Thyroid gland (tissue), 4 donors: ENCODE data around the gene UCKL1. TPM values are rescaled to one million over a fixed set of nuclear protein-coding genes. Genes with fewer than 3 reads are reported as not detected.
A peak's percentile ranks its signal among the peaks of the same experiment; 100 is the strongest.

Experiments used
- DNase-seq, 2 donors: peaks; one replicate each; pipeline ENCODE4 v3.0.0-alpha.2; 2019
- H3K27ac ChIP-seq, 3 donors: fragments of 200-600 bp; sonication (generic); 1 replicate in 2 of 3; 2 replicates in 1 of 3; pipeline ENCODE4 v1.5.1; 2016 to 2019; ENCODE audit warnings: mild to moderate bottlenecking in 1 of 3, moderate library complexity in 1 of 3
- H3K27me3 ChIP-seq: fragments of 200-600 bp; sonication (generic); one replicate; pipeline ENCODE4 v1.5.1; 2019
- H3K36me3 ChIP-seq, 2 donors: fragments of 200-600 bp; sonication (generic); one replicate each; pipeline ENCODE4 v1.5.1; 2016 to 2019
- H3K4me1 ChIP-seq, 2 donors: fragments of 200-600 bp; sonication (generic); one replicate each; pipeline ENCODE4 v1.5.1; 2017 to 2019
- H3K4me3 ChIP-seq, 3 donors: fragments of 200-600 bp; sonication (generic); replicated peaks in 1 of 3; 1 replicate in 2 of 3; 2 replicates in 1 of 3; pipeline ENCODE4 v1.5.1; 2016; ENCODE audit warnings: mild to moderate bottlenecking in 1 of 3
- H3K9me3 ChIP-seq: fragments of 200-600 bp; sonication (generic); one replicate; pipeline ENCODE4 v1.5.1; 2017
- CTCF ChIP-seq, 6 experiments: fragments of 200-600 bp in 3 of 6; fragments of 450-650 bp in 3 of 6; sonication (generic) in 3 of 6; IDR thresholded peaks; one replicate each; pipeline ENCODE4 v1.5.1; 2016 to 2019; ENCODE audit warnings: antibody characterized with exemption in 6 of 6, mild to moderate bottlenecking in 2 of 6, inconsistent platforms in 1 of 6, moderate library complexity in 1 of 6
- POLR2A ChIP-seq, 2 donors: fragments of 450-650 bp; IDR thresholded peaks; one replicate each; pipeline ENCODE4 v1.6.1; 2017; ENCODE audit warnings: antibody characterized with exemption in 2 of 2, mild to moderate bottlenecking in 2 of 2, moderate library complexity in 1 of 2
- WGBS, 2 donors: methylation state at CpG; one replicate each; pipeline ENCODE4 v1.1.5; 2017; 5-methylcytosine and 5-hydroxymethylcytosine counted together
- intact Hi-C: fragments of 100-400 bp; cut with DNase I; formaldehyde crosslinking; loops from one replicate; pipeline ENCODE4 v1.15.1; 2023
- total RNA-seq, 4 donors: library from RNA; depleted of rRNA; stranded (reverse); fragments of >200 nt; gene quantifications; one replicate each; pipeline ENCODE4 v1.2.3, GENCODE V29; 2016

The UCKL1 gene
- total RNA-seq, 4 donors from 2014 or later = 21.6 to 44.3 (median 29.3) TPM

GRCh38 chr20:63951398-63952209, 4.6 kb downstream of the UCKL1 start:
- 76 to 79% methylated on average over 2 to 7 of the region's 17 CpGs for WGBS, 2 donors
- Histone ChIP-seq H3K4me3 (no peak overlapping the region), H3K4me1 (peaks cover 43 to 78% of the 10 kb centered on the region in 2 donors)

GRCh38 chr20:63950701-63951397, 5.4 kb downstream of the UCKL1 start:
- intact Hi-C loops = no loop called here
- H3K9me3 ChIP-seq = no peaks in the 10 kb centered on the region
- peak overlapping the region; percentile 88 to 91 (median 89) for H3K27ac ChIP-seq
- peaks cover 42 to 78% of the 10 kb centered on the region in 2 donors for H3K4me1 ChIP-seq
- peaks cover 0 to 1% of the 10 kb centered on the region in 2 donors for H3K36me3 ChIP-seq
- 63 to 91% methylated on average over 5 to 11 of the region's 20 CpGs for WGBS, 2 donors
- no peak overlapping the region for H3K4me3 ChIP-seq
- no peaks in the 10 kb centered on the region for H3K27me3 ChIP-seq
- DNase-seq = no peak
- TF ChIP-seq CTCF (IDR thresholded peaks at IDR 0.05) = no peak
- TF ChIP-seq POLR2A (IDR thresholded peaks at IDR 0.05) = no peak

More at GRCh38 chr20:63951398-63952209, 4.6 kb downstream of the UCKL1 start:
- Histone ChIP-seq H3K27me3 (no peaks in the 10 kb centered on the region), H3K36me3 (no peaks in the 10 kb centered on the region), H3K9me3 (no peaks in the 10 kb centered on the region), H3K27ac (peak overlapping the region in 2 of 3 donors; percentile 89 to 91)
- intact Hi-C loops = no loop called here
- TF ChIP-seq POLR2A (IDR thresholded peaks at IDR 0.05) (no peak), CTCF (IDR thresholded peaks at IDR 0.05) (no peak)
- DNase-seq = peak in 1 of 2 donors; percentile 29

- Histone ChIP-seq H3K36me3 (peaks cover 23 to 31% of the 10 kb centered on the region in 2 donors), H3K9me3 (no peaks in the 10 kb centered on the region), H3K4me1 (peaks cover 32 to 57% of the 10 kb centered on the region in 2 donors), H3K4me3 (no peak overlapping the region), H3K27me3 (no peaks in the 10 kb centered on the region), H3K27ac (peak overlapping the region in 2 of 3 donors; percentile 2 to 91)
- 37 to 69% methylated on average over 23 of the region's 27 CpGs for WGBS, 2 donors
- peak; percentile 37 to 43 for DNase-seq
- TF ChIP-seq CTCF (IDR thresholded peaks at IDR 0.05) = no peak
- intact Hi-C loops = no loop called here
Observed at GRCh38 chr20:63947638-63948456, 8.4 kb downstream of the UCKL1 start.

- TF ChIP-seq POLR2A (IDR thresholded peaks at IDR 0.05) = no peak
- no peak for TF ChIP-seq CTCF (IDR thresholded peaks at IDR 0.05)
- no peak for DNase-seq
- 86 to 87% methylated on average over 12 to 13 of the region's 15 CpGs for WGBS, 2 donors
- peak overlapping the region in 2 of 3 donors; percentile 2 to 20 for H3K27ac ChIP-seq
- peaks cover 23 to 36% of the 10 kb centered on the region in 2 donors for H3K36me3 ChIP-seq
- peaks cover 32 to 49% of the 10 kb centered on the region in 2 donors for H3K4me1 ChIP-seq
- no peak overlapping the region for H3K4me3 ChIP-seq
- intact Hi-C loops = no loop called here
- no peaks in the 10 kb centered on the region for H3K9me3 ChIP-seq
- no peaks in the 10 kb centered on the region for H3K27me3 ChIP-seq
Observed at GRCh38 chr20:63946986-63947637, 9.1 kb downstream of the UCKL1 start.
